Stimulated activated CD4-positive, alpha-beta T cell treated with anti-CD3 and anti-CD28 coated beads, Interleukin-1b, Interleukin-23, amount 100 ng/mL, for 1 hour (primary cell): ENCODE results near the gene GP9.
A peak's percentile ranks its signal among the peaks of the same experiment; 100 is the strongest.

Source experiments
- DNase-seq, 2 donors: peaks; one replicate each; pipeline ENCODE4 v3.0.0-alpha.2; 2020; ENCODE audit warnings: low read depth in 2 of 2

GP9 gene

DNA sequence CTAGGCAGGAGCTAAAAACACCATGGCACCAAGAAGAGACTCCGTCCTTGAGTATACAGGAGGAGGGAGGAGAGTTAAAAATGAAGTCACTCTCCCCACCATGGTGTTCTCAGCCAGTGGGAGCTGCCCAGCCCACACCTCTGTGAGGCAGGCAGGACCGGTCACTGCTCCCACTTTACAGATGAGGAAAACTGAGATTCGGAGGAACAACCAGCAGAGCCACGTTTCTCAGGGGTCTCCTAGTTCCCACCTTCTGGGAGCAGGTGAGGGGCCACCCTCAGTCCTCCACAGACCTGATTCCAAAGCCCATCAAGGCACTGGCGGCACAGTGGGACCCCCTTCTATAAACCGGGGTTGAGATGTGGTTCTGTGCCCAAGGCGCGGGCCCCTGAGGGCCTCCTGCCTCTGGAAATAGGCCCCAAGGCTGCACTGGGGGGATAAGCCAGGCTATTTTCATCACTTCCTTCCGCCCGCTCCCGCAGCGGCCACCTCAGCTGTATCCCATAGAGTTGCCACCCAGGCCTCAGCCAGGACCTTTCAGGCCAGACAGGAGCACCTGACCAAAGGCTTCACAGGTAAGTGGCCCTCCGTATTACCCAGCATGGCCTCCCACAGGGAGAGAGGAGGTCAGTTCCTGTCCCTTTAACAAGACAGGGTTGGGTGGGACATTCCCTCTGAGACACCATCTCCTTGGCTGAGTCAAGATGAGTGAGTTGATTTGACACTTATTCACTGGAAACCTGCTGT lies at the start of gene GP9:
Gene GP9, plus strand, starts transcription at position 504 of the 747 bp plus-strand sequence. CDS start 961 bp downstream, outside the sequence.
- no peak for DNase-seq

DNA sequence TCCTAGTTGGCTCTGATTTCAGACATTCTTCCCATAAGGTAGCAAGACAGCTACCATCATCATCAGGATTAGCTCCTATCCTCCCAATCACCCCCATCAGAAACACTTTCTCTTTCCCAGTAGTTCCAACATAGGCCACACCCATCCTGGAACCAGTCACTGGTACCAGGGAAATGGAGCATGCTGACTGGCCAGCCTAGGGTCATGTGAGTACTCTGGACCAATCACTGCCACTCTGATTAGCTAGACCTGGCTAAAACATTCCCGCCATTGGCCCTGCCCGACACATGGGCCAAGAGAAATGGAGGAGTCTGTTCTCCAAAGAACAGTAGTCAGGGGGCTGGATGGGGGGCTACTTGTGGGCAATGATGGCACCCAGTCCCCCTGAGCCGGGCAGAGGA lies 47.1 kb upstream of the GP9 start:
- no peak for DNase-seq

DNA sequence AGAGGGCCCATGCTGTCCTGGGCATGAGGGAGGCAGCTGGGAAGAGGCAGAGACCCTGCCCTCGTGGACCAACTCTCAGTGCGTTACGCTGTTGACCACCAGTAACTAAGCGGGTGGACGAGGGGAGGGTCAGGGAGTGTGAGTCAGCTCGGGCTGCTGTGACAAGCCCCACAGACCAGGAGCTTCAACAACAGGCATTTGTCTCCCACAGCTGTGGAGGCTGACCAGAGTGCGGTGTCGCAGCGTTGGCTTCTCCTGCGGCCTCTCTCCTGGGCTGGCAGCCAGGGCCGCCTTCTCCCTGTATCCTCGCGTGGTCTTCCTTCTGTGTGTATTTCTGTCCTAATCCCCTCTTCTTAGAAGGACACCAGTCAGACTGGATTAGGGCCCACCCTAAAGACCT lies 46.4 kb upstream of the GP9 start:
- DNase-seq: no peak

- no peak for DNase-seq
Measured at GRCh38 chr3:129014793-129015345, 45.7 kb upstream of the GP9 start.

GRCh38 chr3:129015388-129016105 lies 45.0 kb upstream of the GP9 start:
- no peak for DNase-seq

GRCh38 chr3:129016356-129016719 lies 44.2 kb upstream of the GP9 start:
- DNase-seq: no peak

GRCh38 chr3:129016720-129017483 lies 43.7 kb upstream of the GP9 start:
- DNase-seq: no peak

GRCh38 chr3:129017484-129017899 lies 43.1 kb upstream of the GP9 start:
- DNase-seq: no peak

GRCh38 chr3:129018271-129018670 lies 42.3 kb upstream of the GP9 start:
- DNase-seq: no peak

- no peak for DNase-seq
Measured at GRCh38 chr3:129018751-129019150, 41.8 kb upstream of the GP9 start.

- no peak for DNase-seq
Measured at GRCh38 chr3:129019266-129019665, 41.3 kb upstream of the GP9 start.

- no peak for DNase-seq
Measured at GRCh38 chr3:129020691-129021090, 39.9 kb upstream of the GP9 start.

DNA sequence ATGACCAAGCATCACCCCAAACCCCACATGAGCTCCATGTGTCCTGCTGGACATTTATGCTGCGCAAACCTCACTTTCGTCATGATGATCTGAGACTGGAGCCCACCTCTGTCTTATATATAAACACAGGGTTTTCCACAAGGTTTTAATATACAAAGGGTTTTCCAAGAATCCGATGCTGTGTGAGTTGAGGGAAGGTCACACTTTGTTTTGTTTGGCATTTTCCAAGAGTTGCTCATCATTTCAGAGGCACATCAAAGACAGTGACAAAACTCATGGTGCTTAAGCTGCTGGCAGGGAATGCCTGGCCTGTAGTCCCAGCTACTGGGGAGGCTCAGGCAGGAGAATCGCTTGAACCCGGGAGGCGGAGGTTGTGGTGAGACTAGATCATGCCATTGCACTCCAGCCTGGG lies 39.4 kb upstream of the GP9 start:
- DNase-seq: no peak

DNA sequence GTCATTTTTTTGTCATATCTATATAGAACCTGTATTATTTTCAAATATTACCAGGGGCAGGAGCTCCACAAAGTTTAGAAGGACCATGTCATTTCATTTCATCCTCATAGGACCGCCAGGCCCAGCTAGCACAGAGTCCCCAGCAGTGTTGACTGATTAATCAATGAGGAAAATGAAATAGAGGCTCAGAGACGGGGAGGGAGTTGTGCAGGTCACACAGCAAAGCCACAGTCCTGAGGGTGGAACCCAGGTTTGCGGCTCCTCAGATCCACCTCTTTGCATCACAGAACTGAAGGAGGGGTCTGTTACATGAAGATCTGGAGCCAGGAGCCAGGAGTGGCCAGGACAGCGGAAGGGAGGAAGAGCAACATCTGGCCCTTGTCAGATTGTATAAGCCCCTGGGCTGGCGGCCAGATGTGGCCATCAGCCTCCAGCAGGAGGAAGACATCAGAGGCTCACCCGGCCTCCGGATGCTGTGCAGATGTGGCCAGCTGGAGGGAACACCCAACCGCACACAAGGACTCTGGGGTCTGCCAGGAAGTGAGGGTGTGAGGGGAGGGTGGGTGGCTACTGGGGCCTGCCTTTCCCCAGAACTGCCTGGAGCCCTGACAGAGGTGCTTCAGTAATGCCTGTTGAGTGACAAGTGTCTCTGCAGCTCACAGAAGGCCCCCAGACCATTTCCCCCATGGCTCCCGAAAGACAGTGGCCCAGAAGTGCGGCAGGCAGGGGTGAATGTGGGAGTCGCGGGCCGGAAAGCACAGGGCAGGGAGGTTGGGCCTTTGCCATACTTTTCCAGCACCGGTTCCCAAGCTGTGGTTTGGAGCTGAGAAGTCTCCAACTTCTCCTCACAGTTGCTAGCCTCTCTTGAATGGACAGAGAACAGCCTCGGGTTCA lies 38.2 kb upstream of the GP9 start:
- DNase-seq: no peak

- DNase-seq: no peak
Measured at GRCh38 chr3:129023008-129023358, 37.6 kb upstream of the GP9 start.

DNA sequence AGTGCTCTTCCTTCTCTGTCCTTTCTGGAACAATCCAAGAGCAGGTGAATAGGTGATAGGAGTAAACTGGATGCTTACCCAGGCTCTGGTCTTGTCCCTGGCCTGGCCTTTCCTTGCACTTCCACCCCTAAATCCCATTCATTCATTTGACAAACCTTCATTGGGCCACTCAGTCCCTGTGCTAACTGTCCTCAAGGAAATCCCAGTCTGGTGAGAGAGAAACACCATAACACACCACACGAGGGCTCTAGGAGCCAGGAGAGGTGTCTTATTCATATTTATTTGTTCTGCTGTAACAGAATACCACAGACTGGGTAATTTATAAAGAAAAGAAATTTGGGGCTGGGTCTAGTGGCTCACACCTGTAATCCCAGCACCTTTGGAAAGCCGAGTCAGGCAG lies 36.7 kb upstream of the GP9 start:
- DNase-seq: no peak

- no peak for DNase-seq
Measured at GRCh38 chr3:129025108-129025507, 35.5 kb upstream of the GP9 start.

- no peak for DNase-seq
Measured at GRCh38 chr3:129025691-129026435, 34.7 kb upstream of the GP9 start.

DNA sequence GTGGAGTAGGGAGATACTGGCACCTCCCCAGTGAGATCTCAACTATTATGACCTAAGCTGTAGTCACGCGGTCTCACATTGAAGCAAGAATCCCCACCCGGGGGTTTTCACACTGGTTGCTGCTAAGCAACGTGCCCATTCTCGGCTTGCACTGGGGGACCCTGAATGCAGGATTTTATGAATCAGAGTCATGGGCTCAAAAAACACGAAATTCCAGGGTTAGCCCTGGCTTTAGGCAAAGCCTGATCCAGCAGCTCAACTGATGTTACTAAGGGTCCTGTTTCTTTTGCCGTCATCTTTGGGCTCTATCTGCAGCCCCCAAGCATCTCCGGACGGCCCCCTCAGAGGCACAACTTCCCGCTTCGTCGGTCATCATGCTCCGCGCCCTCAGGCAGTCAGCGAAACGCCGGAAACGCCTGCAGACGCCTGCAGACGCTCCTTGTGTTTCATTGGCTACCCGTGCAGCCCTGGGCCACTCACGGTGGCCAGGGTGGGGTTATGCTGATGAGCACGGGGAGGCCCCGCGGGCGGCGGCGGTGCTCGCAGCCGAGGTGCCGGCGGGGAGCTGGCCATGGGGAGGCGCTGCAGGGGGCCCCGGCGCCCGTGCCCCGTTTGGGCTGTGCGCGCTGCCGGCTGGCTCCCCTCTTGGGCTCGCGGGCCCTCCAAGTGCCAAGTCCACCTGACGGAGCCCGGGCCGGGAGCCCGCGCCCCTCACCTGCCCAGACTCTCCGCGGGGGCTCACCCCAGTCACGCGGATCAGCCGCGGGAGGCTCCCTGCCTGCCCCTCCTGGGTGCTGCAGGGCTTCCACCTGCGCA lies 33.6 kb upstream of the GP9 start:
- peak; percentile 75 to 78 for DNase-seq

GRCh38 chr3:129027544-129027880 lies 33.1 kb upstream of the GP9 start:
- no peak for DNase-seq
